Activated naive CD8-positive, alpha-beta T cell treated with anti-CD3 and anti-CD28 coated beads, Interleukin-2, amount 50 U/mL, for 16 hours (primary cell): Measurements from ENCODE around the gene UBXN7.
"Not testable (repeated sequence)": the region's sequence is repeated elsewhere in the genome, so short reads cannot be mapped to it uniquely, and the experiment has no call there.

ENCODE experiments used
- DNase-seq: peaks from one replicate; pipeline ENCODE4 v3.0.0-alpha.2; 2020; ENCODE audit warnings: low read depth, low spot score

The UBXN7 gene

GRCh38 chr3:196316799-196317686 is 115.2 kb downstream of the UBXN7 start:
- not testable (repeated sequence) for DNase-seq

GRCh38 chr3:196315821-196316220 is 116.4 kb downstream of the UBXN7 start:
- DNase-seq: no peak

DNA sequence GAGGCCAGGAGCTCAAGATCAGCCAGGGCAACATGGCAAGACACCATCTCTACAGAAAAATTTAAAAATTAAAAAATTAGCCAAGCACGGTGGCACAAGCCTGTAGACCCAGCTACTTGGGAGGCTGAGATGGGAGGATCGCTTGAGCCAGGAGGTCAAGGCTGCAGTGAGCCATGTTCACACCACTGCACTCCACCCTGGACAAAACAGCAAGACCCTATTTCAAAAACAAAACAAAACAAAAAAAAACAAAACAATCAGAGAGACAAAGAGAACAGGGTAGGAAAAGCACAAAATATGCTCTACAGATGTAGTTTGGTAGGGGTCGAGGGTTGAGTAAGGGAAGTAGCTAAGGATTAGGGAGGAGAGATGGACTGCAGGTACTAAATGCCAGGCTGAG is 117.6 kb downstream of the UBXN7 start:
- no peak for DNase-seq

DNA sequence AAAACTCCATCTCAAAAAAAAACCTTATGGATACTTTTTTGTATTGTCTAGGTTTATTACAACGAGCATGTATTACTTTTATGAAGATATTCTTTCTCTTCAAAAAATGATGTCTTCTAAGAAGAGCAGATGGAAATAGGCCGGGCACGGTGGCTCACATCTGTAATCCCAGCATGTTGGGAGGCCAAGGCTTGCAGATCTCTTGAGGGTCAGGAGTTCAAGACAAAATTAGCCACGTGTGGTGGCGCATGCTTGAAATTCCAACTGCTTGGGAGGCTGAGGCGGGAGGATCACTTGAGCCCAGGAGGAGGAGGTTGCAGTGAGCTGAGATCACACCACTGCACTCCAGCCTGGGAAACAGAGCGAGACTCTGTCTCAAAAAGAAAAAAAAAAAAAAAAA is 118.1 kb downstream of the UBXN7 start:
- not testable (repeated sequence) for DNase-seq

- DNase-seq: not testable (repeated sequence)
These were observed 129.3 kb downstream of the UBXN7 start for GRCh38 chr3:196302960-196303359.

DNA sequence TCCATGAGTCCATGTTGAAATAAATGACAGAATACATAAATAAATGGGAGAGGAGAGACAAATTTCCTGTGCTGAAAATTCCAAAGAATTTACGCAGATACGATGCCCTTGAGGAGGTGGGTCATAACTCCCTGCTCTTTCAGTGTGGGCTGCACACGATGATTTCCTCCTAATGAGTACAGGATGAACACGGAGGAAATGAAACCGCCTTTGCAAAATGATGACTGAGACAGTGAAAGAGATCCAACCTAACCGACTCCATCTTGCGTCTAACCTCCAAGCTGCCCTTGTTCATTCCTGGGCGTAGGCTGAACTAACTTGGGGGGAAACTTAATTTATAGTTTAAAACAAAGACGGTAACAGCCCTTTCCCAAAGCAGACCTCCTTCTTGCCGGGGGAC is 129.7 kb downstream of the UBXN7 start:
- DNase-seq: not testable (repeated sequence)

GRCh38 chr3:196298521-196298920 is 133.7 kb downstream of the UBXN7 start:
- no peak for DNase-seq
